ENCODE measurements around the gene DAB2IP.

The DAB2IP gene

GRCh38 chr9:121769939-121770338, 118.5 kb downstream of the DAB2IP start:
- Histone ChIP-seq H4K20me1 (ENCODE audit: insufficient read depth, low read length) (no peaks in the 10 kb centered on the region), H3K27me3 (ENCODE audit: insufficient read depth, low read length) (no peaks in the 10 kb centered on the region), H3K4me1 (ENCODE audit: insufficient read depth, low read length, severe bottlenecking) (no peaks in the 10 kb centered on the region), H3F3A (ENCODE audit: insufficient read depth, low read length) (no peaks in the 10 kb centered on the region), H3K27ac (ENCODE audit: low read depth, low read length, poor library complexity, severe bottlenecking) (no peak overlapping the region), H2AFZ (ENCODE audit: low read length) (no peak overlapping the region), H3K9me3 (ENCODE audit: low read length) (no peaks in the 10 kb centered on the region), H3K79me2 (ENCODE audit: insufficient read depth, low read length) (no peaks in the 10 kb centered on the region), H3K9me2 (ENCODE audit: low read depth, low read length) (no peaks in the 10 kb centered on the region), H3K4me2 (ENCODE audit: low read length) (no peak overlapping the region), H3K4me3 (ENCODE audit: low read depth, low read length, poor library complexity, severe bottlenecking) (no peak overlapping the region), H3K36me3 (ENCODE audit: insufficient read depth, low read length) (peaks cover 72% of the 10 kb centered on the region), H3K9ac (ENCODE audit: low read length) (no peak overlapping the region)
- TF ChIP-seq EZH2 (IDR thresholded peaks at IDR 0.05; ENCODE audit: borderline replicate concordance, low read length) (no peak), CTCF (IDR thresholded peaks at IDR 0.05; ENCODE audit: low read length) (no peak)

- no peaks in the 10 kb centered on the region for H3K4me1 ChIP-seq (ENCODE audit: insufficient read depth, low read length, severe bottlenecking)
- H4K20me1 ChIP-seq (ENCODE audit: insufficient read depth, low read length), result no peaks in the 10 kb centered on the region
- no peak overlapping the region for H3K9ac ChIP-seq (ENCODE audit: low read length)
- H3K4me2 ChIP-seq (ENCODE audit: low read length), result no peak overlapping the region
- H3K4me3 ChIP-seq (ENCODE audit: low read depth, low read length, poor library complexity, severe bottlenecking), result no peak overlapping the region
- no peaks in the 10 kb centered on the region for H3F3A ChIP-seq (ENCODE audit: insufficient read depth, low read length)
- H3K27me3 ChIP-seq (ENCODE audit: insufficient read depth, low read length), result no peaks in the 10 kb centered on the region
- H3K36me3 ChIP-seq (ENCODE audit: insufficient read depth, low read length), result peaks cover 76% of the 10 kb centered on the region
- no peak overlapping the region for H3K27ac ChIP-seq (ENCODE audit: low read depth, low read length, poor library complexity, severe bottlenecking)
- H3K9me3 ChIP-seq (ENCODE audit: low read length), result no peaks in the 10 kb centered on the region
- TF ChIP-seq EZH2 (IDR thresholded peaks at IDR 0.05; ENCODE audit: borderline replicate concordance, low read length), result no peak
- no peaks in the 10 kb centered on the region for H3K79me2 ChIP-seq (ENCODE audit: insufficient read depth, low read length)
- no peak overlapping the region for H2AFZ ChIP-seq (ENCODE audit: low read length)
- no peaks in the 10 kb centered on the region for H3K9me2 ChIP-seq (ENCODE audit: low read depth, low read length)
Observed at GRCh38 chr9:121770415-121771273, 119.2 kb downstream of the DAB2IP start.

- no peaks in the 10 kb centered on the region for H3K27me3 ChIP-seq (ENCODE audit: insufficient read depth, low read length)
- H3K4me2 ChIP-seq (ENCODE audit: low read length), result no peak overlapping the region
- no peaks in the 10 kb centered on the region for H3K9me3 ChIP-seq (ENCODE audit: low read length)
- H3K4me1 ChIP-seq (ENCODE audit: insufficient read depth, low read length, severe bottlenecking), result no peaks in the 10 kb centered on the region
- H3F3A ChIP-seq (ENCODE audit: insufficient read depth, low read length), result no peaks in the 10 kb centered on the region
- no peak overlapping the region for H2AFZ ChIP-seq (ENCODE audit: low read length)
- TF ChIP-seq CTCF (IDR thresholded peaks at IDR 0.05; ENCODE audit: low read length) (no peak), EZH2 (IDR thresholded peaks at IDR 0.05; ENCODE audit: borderline replicate concordance, low read length) (no peak)
- H3K9me2 ChIP-seq (ENCODE audit: low read depth, low read length), result no peaks in the 10 kb centered on the region
- no peak overlapping the region for H3K9ac ChIP-seq (ENCODE audit: low read length)
- peaks cover 78% of the 10 kb centered on the region for H3K36me3 ChIP-seq (ENCODE audit: insufficient read depth, low read length)
- no peaks in the 10 kb centered on the region for H4K20me1 ChIP-seq (ENCODE audit: insufficient read depth, low read length)
- H3K4me3 ChIP-seq (ENCODE audit: low read depth, low read length, poor library complexity, severe bottlenecking), result no peak overlapping the region
- no peak overlapping the region for H3K27ac ChIP-seq (ENCODE audit: low read depth, low read length, poor library complexity, severe bottlenecking)
- H3K79me2 ChIP-seq (ENCODE audit: insufficient read depth, low read length), result no peaks in the 10 kb centered on the region
Observed at GRCh38 chr9:121771418-121771817, 120.0 kb downstream of the DAB2IP start.

All from OCI-LY1 (cell line).